IgD-negative memory B cell (primary cell): ENCODE data around the gene IGFBP5. TPM values are rescaled to one million over a fixed set of nuclear protein-coding genes. Genes with fewer than 3 reads are reported as not detected.

Experiments used
- H3K27ac Mint-ChIP-seq, 3 donors: one replicate each; pipeline ENCODE4 v1.8.0; 2020 to 2022; ENCODE audit warnings: mild to moderate bottlenecking in 3 of 3, mixed read lengths in 3 of 3, moderate library complexity in 1 of 3
- H3K27me3 Mint-ChIP-seq: one replicate; pipeline ENCODE4 v1.8.0; 2021; ENCODE audit warnings: mixed read lengths
- H3K36me3 Mint-ChIP-seq: one replicate; pipeline ENCODE4 v1.8.0; 2020; ENCODE audit warnings: mild to moderate bottlenecking, mixed read lengths
- H3K4me1 Mint-ChIP-seq, 3 donors: one replicate each; pipeline ENCODE4 v1.8.0; 2020 to 2022; ENCODE audit warnings: mixed read lengths in 3 of 3, mild to moderate bottlenecking in 1 of 3
- H3K4me3 Mint-ChIP-seq, 4 donors: one replicate each; pipeline ENCODE4 v1.8.0; 2020 to 2022; ENCODE audit warnings: mild to moderate bottlenecking in 4 of 4, mixed read lengths in 4 of 4, moderate library complexity in 3 of 4
- H3K9me3 Mint-ChIP-seq, 3 donors: one replicate each; pipeline ENCODE4 v1.8.0; 2020 to 2021; ENCODE audit warnings: mixed read lengths in 3 of 3, mild to moderate bottlenecking in 1 of 3
- polyA plus RNA-seq: library from polyadenylated mRNA; unstranded; fragments of 300-500 nt; fragmentation: Illumina TruSeq; gene quantifications from one replicate; pipeline ENCODE4 v1.2.3, GENCODE V29; 2021

Gene IGFBP5
- polyA plus RNA-seq, 1 donor from 2014 or later, result not detected

DNA sequence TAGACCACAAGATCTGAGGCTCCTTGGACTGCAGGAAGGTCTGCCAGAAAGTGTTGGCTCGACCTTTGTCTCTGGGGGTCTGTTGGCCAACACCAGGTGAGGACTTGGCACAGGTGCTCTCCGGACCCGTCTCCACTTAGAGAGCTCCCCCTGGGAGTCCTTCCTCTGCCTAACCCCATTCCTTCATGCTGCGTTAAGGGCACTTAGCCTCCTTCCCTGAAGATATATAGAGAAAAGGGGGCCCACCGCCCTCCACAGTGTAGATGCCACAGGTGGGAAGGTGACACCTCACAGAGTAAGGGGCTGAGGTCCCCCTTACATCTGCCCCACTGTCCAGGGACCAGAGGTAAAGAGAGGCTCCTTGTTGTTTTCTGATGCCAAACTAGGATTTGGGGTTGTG, 8.2 kb downstream of the IGFBP5 start:
- H3K36me3 Mint-ChIP-seq, result no peaks in the 10 kb centered on the region
- H3K27ac Mint-ChIP-seq, result no peak overlapping the region
- no peak overlapping the region for H3K4me3 Mint-ChIP-seq
- peaks cover 45% of the 10 kb centered on the region for H3K27me3 Mint-ChIP-seq
- H3K4me1 Mint-ChIP-seq, result peaks cover 4 to 8% (median 7%) of the 10 kb centered on the region in 3 donors
- H3K9me3 Mint-ChIP-seq, result no peaks in the 10 kb centered on the region

DNA sequence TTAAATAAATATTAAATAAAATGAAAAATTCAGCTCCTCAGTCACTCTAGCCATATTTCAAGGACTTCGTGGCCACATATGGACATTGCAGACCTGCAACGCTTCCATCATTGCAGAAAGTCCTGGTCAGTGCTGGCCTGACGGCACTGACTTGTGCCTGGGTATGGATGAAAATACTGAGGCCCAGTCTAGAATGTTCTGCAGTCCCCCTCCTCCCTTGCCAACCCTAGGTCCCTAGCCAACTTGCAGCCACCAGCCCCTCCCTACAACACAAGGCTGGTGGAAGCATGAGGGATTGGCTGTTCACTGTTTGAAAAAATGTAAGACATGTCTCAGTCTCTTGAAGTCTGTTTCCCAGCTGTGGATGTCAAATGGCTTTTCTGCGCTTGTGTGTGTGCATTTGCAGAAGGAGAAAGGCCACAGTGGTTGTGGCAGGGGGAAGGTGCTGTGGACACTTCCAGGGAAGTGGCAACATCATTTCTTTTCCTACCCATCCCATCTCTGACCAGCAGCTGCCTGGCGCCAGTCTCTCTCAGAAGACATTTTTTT, 9.9 kb downstream of the IGFBP5 start:
- Mint-ChIP-seq H3K4me1 (no peaks in the 10 kb centered on the region), H3K4me3 (no peak overlapping the region), H3K9me3 (no peaks in the 10 kb centered on the region), H3K27me3 (peaks cover 43% of the 10 kb centered on the region), H3K27ac (peak overlapping the region in 1 of 3 donors; percentile 50), H3K36me3 (no peaks in the 10 kb centered on the region)

DNA sequence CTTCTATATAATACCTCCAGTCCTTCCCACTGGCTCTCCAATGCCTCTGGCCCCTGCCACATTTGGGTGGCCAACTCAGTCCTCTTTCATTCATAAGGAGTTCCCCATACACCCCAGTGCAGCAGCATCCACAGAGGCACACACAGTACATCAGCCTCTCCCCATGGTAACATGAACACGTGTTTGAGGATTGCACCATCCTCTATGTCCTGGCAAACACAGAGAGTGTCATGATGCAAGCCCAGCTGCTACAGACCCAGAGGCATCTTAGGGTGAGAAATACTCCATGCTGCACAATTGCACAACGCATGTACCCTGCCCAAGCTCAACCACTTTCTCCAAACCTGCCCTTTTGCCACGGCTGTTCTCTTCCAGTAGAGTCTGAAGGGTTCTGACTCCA, 11.5 kb downstream of the IGFBP5 start:
- no peaks in the 10 kb centered on the region for H3K36me3 Mint-ChIP-seq
- H3K4me1 Mint-ChIP-seq, result no peaks in the 10 kb centered on the region
- H3K27me3 Mint-ChIP-seq, result peaks cover 39% of the 10 kb centered on the region
- no peak overlapping the region for H3K27ac Mint-ChIP-seq
- H3K4me3 Mint-ChIP-seq, result no peak overlapping the region
- H3K9me3 Mint-ChIP-seq, result peaks cover 0 to 2% (median 0%) of the 10 kb centered on the region in 3 donors

GRCh38 chr2:216681683-216682082, 13.7 kb downstream of the IGFBP5 start:
- Mint-ChIP-seq H3K4me3 (no peak overlapping the region), H3K27me3 (peaks cover 31% of the 10 kb centered on the region), H3K4me1 (no peaks in the 10 kb centered on the region), H3K36me3 (no peaks in the 10 kb centered on the region), H3K9me3 (peaks cover 0 to 2% (median 0%) of the 10 kb centered on the region in 3 donors), H3K27ac (no peak overlapping the region)

DNA sequence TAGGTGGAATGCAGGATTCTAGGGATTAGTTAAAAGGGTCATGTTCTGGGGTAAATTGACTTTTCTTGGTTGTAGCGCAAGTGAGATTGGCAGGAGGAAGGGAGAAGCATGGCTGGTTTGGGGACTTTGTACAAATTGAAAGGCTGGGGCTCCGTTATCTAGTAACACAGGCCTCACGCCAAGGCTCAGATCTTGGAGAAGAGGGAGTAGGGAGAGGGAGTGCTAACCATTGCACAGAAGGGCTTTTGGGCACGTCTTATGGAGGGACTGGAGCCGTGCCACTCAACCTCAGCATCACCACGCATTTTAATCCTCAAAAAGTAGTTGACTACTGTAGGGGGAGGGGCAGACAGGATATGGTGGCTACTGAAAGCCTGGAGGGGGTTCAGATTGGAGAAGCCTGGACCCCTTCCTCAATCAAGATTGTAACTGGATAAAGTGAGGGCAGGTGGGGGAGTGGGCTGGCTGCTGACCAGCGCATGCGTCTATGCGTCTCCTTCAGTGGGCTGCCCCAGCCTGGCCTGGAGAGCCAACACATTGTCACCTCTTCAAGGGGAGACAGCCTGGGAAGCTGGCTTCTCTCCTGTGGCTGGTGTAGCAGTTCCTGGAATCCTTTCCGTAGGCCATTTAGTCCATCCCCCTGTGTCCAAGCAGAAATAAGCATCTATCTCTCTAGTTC, 14.3 kb downstream of the IGFBP5 start:
- no peaks in the 10 kb centered on the region for H3K4me1 Mint-ChIP-seq
- H3K9me3 Mint-ChIP-seq, result peaks cover 0 to 2% (median 0%) of the 10 kb centered on the region in 3 donors
- H3K36me3 Mint-ChIP-seq, result no peaks in the 10 kb centered on the region
- H3K27me3 Mint-ChIP-seq, result peaks cover 32% of the 10 kb centered on the region
- H3K27ac Mint-ChIP-seq, result peak overlapping the region in 1 of 3 donors; percentile 33
- H3K4me3 Mint-ChIP-seq, result no peak overlapping the region

GRCh38 chr2:216679658-216680024, 15.7 kb downstream of the IGFBP5 start:
- peaks cover 31% of the 10 kb centered on the region for H3K27me3 Mint-ChIP-seq
- no peak overlapping the region for H3K4me3 Mint-ChIP-seq
- peaks cover 0 to 2% (median 0%) of the 10 kb centered on the region in 3 donors for H3K9me3 Mint-ChIP-seq
- no peak overlapping the region for H3K27ac Mint-ChIP-seq
- H3K36me3 Mint-ChIP-seq, result no peaks in the 10 kb centered on the region
- H3K4me1 Mint-ChIP-seq, result no peaks in the 10 kb centered on the region

- H3K9me3 Mint-ChIP-seq, result peaks cover 0 to 2% (median 0%) of the 10 kb centered on the region in 3 donors
- peaks cover 28% of the 10 kb centered on the region for H3K27me3 Mint-ChIP-seq
- H3K36me3 Mint-ChIP-seq, result no peaks in the 10 kb centered on the region
- H3K27ac Mint-ChIP-seq, result no peak overlapping the region
- no peaks in the 10 kb centered on the region for H3K4me1 Mint-ChIP-seq
- no peak overlapping the region for H3K4me3 Mint-ChIP-seq
These were observed 16.3 kb downstream of the IGFBP5 start for GRCh38 chr2:216678813-216679657.

- H3K4me3 Mint-ChIP-seq, result no peak overlapping the region
- H3K4me1 Mint-ChIP-seq, result no peaks in the 10 kb centered on the region
- peaks cover 22% of the 10 kb centered on the region for H3K27me3 Mint-ChIP-seq
- peaks cover 0 to 2% (median 0%) of the 10 kb centered on the region in 3 donors for H3K9me3 Mint-ChIP-seq
- peaks cover 2% of the 10 kb centered on the region for H3K36me3 Mint-ChIP-seq
- H3K27ac Mint-ChIP-seq, result no peak overlapping the region
These were observed 17.3 kb downstream of the IGFBP5 start for GRCh38 chr2:216678098-216678465.

DNA sequence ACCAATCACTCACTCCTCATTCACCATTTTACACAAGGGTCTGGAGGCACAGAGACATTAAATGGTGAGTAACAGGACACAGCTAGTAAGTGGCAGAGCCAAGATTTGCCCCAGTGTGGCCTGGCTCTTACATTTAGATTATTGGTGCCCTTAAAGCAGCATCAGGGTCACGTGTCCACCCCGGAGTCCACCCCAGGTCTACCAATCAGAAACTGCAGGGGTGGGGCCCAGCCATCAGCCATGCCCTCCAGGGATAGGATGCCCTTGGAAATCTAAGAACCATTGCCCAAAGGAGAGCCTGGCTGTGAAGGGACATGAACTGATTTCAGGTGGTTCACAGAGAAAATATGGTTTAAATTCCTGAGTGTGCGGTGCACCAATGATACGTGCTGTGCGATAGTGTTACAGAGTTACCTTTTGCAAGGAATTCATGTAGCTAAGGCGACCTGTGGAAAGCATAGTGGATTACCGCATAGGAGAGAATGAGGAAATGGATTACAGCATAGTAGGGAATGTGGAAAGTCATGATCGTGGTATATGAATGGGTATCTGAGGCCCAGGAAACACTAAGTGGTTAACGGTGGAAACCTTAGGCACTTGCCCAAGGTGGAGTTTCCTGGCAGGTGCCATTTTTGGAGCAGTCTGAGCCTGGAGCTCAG, 17.8 kb downstream of the IGFBP5 start:
- Mint-ChIP-seq H3K36me3 (peaks cover 2% of the 10 kb centered on the region), H3K4me1 (no peaks in the 10 kb centered on the region), H3K27me3 (peaks cover 22% of the 10 kb centered on the region), H3K27ac (no peak overlapping the region), H3K4me3 (no peak overlapping the region), H3K9me3 (peaks cover 0 to 2% (median 0%) of the 10 kb centered on the region in 3 donors)

DNA sequence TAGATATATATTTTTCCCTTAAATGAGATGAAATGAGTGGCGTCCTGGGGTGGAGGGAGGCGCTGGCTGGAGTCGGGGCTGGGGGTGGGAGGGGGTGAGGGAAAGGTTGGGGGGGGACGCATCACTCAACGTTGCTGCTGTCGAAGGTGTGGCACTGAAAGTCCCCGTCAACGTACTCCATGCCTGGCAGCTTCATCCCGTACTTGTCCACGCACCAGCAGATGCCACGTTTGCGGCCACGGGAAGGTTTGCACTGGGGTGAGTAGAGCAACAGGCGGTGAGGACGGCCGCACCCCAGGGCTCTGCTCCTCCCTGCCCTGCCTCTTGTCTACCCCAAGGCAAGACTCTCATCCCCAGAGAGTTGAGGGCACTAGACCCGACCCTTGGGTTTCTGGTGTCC, 18.7 kb downstream of the IGFBP5 start:
- Mint-ChIP-seq H3K27me3 (peaks cover 22% of the 10 kb centered on the region), H3K4me1 (no peaks in the 10 kb centered on the region), H3K36me3 (peaks cover 2% of the 10 kb centered on the region), H3K9me3 (peaks cover 0 to 2% (median 0%) of the 10 kb centered on the region in 3 donors), H3K4me3 (no peak overlapping the region), H3K27ac (no peak overlapping the region)

- H3K9me3 Mint-ChIP-seq, result no peaks in the 10 kb centered on the region
- H3K27ac Mint-ChIP-seq, result no peak overlapping the region
- peaks cover 2% of the 10 kb centered on the region for H3K36me3 Mint-ChIP-seq
- H3K4me1 Mint-ChIP-seq, result no peaks in the 10 kb centered on the region
- H3K4me3 Mint-ChIP-seq, result no peak overlapping the region
- peaks cover 19% of the 10 kb centered on the region for H3K27me3 Mint-ChIP-seq
These were observed 21.0 kb downstream of the IGFBP5 start for GRCh38 chr2:216674376-216674775.

DNA sequence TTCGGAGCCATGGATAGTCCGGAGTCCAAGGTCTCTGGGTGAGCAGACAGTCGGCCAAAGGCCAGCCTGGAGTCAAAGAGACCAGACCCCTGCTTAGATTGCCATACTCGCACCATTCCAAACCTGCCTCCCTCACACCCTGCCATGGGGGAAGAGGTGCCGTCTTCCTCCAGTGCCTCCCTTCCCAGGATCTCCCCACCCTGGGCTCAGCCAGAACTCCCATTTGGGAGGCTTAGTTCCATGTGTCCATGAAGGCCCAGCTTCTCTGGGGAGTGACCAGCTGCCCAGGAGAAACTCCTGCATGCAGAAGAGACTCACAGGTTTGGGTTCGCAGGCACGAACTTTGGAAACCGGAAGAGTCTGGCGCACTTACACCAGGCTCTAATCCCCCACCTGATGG, 21.7 kb downstream of the IGFBP5 start:
- Mint-ChIP-seq H3K4me1 (no peaks in the 10 kb centered on the region), H3K9me3 (no peaks in the 10 kb centered on the region), H3K27me3 (peaks cover 17% of the 10 kb centered on the region), H3K27ac (no peak overlapping the region), H3K36me3 (peaks cover 2% of the 10 kb centered on the region), H3K4me3 (no peak overlapping the region)

- peaks cover 2% of the 10 kb centered on the region for H3K36me3 Mint-ChIP-seq
- H3K27me3 Mint-ChIP-seq, result peaks cover 18% of the 10 kb centered on the region
These were observed 22.3 kb downstream of the IGFBP5 start for GRCh38 chr2:216673021-216673420.

DNA sequence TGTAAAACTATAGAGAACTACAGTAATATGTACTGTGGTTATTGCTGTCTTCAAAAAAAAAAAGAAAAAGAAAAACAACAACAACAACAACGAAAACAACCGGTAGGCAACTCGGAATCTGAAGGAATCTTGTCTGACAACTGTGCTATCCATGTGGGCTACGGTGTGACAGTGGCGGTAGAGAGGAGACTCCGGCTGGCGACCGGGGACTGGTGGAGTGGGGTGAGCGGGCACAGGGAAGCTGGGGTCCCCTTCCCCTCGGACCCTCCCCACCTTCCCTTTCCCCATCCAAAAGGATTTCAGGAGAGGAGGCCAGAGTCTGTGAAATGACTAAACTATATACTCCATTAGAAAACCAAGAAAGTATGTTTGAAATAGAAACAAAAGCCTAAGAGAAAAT, 22.9 kb downstream of the IGFBP5 start:
- Mint-ChIP-seq H3K4me1 (no peaks in the 10 kb centered on the region), H3K27ac (no peak overlapping the region), H3K9me3 (no peaks in the 10 kb centered on the region), H3K36me3 (peaks cover 2% of the 10 kb centered on the region), H3K4me3 (no peak overlapping the region), H3K27me3 (peaks cover 18% of the 10 kb centered on the region)

More at GRCh38 chr2:216673021-216673420, 22.3 kb downstream of the IGFBP5 start:
- H3K27ac Mint-ChIP-seq, result no peak overlapping the region
- no peaks in the 10 kb centered on the region for H3K9me3 Mint-ChIP-seq
- no peaks in the 10 kb centered on the region for H3K4me1 Mint-ChIP-seq
- no peak overlapping the region for H3K4me3 Mint-ChIP-seq

- H3K27ac Mint-ChIP-seq, result no peak overlapping the region
These were observed 23.5 kb downstream of the IGFBP5 start for GRCh38 chr2:216671791-216672343.

More at GRCh38 chr2:216671791-216672343, 23.5 kb downstream of the IGFBP5 start:
- peaks cover 18% of the 10 kb centered on the region for H3K27me3 Mint-ChIP-seq
- H3K4me3 Mint-ChIP-seq, result no peak overlapping the region
- H3K9me3 Mint-ChIP-seq, result no peaks in the 10 kb centered on the region
- peaks cover 2% of the 10 kb centered on the region for H3K36me3 Mint-ChIP-seq
- no peaks in the 10 kb centered on the region for H3K4me1 Mint-ChIP-seq
